Stimulated activated CD8-positive, alpha-beta memory T cell treated with anti-CD3 and anti-CD28 coated beads, Interleukin-2, amount 100 ng/mL, for 1 hour (primary cell): Measurements from ENCODE around the gene SMC3.
A peak's percentile ranks its signal among the peaks of the same experiment; 100 is the strongest.
"Not testable (repeated sequence)": the region's sequence is repeated elsewhere in the genome, so short reads cannot be mapped to it uniquely, and the experiment has no call there.

Experiments used
- DNase-seq, 2 donors: peaks; one replicate each; pipeline ENCODE4 v3.0.0-alpha.2; 2020; ENCODE audit warnings: low read depth in 2 of 2

SMC3 gene

GRCh38 chr10:110567201-110568054, at the start of gene SMC3:
TSS of gene SMC3 (plus strand) at chr10:110567695. CDS start at chr10:110567817, 122 bp downstream.
- DNase-seq, result peak; percentile 75 to 80

DNA sequence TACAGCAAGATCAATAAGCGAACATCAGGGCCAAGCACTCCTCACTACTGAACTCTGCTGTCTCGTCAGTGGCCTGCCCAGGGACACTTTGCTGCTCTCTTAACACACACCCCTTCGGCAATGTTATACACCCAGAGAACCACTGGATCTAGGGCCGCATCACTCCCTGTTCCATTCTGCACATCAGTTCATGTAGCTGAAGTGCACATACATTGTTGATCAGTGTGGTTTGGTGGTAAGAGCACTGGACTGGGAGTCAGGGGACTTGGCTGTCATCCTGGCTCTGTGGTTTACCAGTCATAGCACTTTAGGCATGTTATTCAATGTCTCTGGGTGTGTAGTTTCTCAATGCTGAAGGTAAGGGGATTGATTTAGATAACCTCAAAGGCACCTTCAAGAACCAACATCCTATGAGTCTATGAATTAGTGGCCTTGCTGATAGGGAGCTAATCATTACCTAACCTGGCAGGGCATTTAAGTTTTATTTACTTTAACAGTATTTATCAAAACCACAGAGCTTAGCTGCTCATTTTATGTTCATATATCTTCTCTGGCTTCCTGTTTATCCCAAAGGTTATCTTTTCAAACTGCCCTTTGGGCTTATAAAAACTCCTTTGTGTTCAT, 45.0 kb upstream of the SMC3 start:
- DNase-seq, result no peak

DNA sequence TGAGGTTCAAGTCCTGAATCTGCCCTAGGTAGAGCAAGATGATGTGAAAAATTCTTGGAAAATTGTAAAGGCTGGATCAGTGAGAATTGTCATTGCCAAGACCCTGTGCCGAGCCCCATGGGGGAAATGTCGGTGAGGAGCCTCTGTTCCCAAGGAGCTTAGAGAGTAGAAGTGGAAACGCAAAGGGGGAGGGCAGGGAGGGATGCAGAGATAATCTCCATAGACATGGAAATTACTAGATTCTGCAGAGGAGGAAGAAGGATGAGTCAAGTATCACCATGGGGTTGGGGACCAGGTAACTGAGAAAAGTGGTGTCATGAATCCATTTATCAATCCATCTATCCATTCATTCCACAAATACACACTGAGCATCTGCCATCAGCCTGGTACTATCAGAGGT, 43.8 kb upstream of the SMC3 start:
- no peak for DNase-seq

DNA sequence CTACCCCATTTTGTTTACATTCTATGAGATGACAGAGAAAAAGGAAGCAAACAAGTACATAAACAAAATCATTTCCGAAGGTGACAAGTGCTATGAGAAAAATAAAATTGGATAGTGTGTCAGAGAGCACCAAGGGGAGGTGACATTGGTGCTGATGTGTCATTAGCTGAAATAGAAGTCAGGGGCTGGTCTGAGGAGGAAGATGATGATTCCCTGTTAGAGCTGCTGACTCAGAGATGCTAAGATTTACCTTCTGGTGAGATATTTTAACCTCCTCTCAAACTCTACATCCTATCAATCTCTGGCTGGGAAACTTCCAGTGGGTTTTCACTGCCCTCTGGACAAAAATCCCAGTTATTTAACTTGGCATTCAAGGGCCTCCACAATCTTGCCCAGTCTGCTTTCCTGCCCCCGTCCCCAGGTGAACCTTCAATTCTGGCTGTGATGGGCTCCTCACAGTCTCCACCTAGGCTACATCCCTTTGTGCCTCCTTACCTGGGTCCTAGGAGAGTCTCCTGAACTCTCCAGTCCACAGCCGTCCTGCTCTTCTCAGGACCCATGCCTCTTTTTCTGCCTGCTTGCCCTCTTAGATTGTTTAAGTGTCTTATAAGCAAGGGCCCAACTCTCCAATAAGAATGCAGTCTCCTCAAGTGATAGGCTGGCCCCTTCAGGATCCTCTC, 43.2 kb upstream of the SMC3 start:
- no peak for DNase-seq

DNA sequence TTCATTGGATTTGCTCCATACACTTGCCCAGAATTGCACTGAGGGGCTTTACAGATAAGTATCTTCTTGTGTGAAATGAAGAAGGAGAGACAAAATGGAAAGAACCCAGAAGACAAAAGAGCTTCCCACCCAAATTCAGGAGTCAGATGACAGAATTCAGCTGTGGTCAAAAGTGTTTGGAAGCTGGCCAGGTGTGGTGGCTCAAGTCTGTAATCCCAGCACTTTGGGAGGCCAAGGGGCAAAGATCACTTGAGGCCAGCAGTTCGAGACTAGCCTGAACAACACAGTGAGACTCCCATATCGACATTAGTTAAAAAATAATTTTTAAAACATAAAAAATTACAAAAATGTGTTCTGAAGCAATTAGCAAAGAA, 42.6 kb upstream of the SMC3 start:
- no peak for DNase-seq

DNA sequence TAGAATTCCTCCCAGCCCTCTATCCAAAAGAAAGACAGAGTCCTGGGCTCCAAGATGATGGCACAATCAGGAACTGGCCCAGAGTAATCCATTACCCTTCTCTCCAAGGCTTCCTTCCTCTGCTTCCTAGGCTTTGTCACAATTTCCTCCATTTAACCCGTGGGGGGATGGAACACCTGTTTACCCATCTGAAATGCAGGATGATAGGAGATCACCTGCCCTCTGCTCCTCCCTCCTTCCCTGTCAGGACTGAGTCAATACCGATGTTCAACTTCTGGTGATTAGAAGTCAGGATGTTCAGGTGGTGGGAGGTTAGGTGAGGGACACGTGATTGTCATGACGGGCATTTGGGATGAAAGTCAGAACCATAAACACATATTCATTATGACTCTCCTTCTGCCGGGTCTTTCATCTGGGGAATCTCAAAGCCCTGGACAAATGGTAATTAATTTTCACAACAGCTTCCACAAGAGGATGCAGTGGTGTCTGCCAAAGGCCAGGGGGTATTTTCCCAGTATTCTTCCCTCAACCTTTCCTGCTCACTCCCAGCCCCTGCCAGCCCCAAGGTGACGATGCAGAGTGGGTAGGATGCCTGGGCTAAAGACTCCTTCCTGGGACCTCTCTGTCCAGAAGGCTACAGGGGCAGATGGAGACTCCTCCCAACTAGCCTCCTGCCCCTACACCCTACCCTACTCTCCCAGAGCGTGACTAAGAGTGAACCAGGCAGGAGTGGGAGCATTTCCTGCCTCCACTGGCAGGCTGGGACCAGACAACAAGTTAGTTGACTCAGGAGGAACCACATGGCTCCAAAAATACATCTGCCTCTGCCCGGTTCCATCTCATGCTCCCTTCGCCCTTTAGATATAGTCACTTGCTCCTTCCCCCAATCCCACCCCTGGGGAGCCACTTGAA, 41.9 kb upstream of the SMC3 start:
- no peak for DNase-seq

DNA sequence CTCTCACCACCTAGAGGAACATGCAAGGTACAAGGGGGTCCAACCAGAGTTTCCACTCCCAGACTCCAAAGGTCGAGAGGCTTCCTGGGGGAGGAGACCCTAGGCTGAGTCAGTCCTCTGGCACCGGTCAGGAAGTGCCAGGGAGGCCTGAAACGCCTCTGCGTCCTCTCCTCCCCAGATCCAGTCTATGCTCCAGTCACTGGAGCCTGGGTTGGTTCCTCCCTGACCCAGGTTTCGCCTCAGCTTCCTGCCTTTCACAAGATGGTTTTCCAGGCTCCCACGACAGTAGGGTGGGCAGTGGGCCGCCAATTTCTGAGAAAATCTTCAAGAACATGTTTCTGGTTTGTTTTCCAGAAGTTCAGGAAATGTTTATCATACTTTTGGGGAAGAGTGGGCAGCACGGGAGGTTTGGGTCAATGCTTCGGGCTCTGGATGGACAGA, 39.7 kb upstream of the SMC3 start:
- DNase-seq, result no peak

- DNase-seq, result no peak
Measured at GRCh38 chr10:110528224-110528996, 39.1 kb upstream of the SMC3 start.

- DNase-seq, result not testable (repeated sequence)
Measured at GRCh38 chr10:110528997-110529524, 38.4 kb upstream of the SMC3 start.

GRCh38 chr10:110529596-110530011, 37.9 kb upstream of the SMC3 start:
- DNase-seq, result no peak

DNA sequence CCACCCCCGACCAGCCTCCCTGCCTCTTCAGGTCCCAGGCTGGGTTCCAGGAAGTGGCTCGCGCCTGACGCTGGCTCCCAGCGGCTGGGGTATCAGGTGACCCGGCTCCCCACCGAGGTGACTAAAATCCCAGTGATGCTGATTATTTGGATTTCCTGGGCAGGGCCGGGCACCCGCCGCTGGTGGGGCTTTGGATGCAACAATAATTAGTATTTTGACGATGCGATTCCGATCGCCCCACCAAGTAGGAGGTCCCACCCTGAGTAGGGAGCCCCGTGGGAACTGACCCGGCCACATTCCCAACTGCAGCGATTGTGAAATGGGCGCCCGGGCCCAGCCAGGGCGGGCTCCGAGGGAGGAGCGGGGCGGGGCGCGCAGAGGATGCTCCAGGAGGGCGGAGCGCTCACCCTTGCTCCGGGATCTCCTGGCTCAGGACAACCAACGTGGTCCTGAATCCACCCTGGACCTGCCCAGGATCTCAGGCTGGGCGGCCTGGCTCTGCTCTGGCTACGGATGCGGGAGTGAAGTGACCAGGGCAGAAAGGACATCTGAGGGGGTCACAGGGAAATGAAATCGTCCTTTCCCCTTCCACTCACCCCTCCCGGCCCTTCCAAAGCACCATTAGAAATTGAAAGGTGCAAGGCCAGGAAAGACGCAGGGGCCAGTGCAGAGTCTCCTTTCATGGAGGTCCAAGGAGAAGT, 37.2 kb upstream of the SMC3 start:
- DNase-seq, result no peak

DNA sequence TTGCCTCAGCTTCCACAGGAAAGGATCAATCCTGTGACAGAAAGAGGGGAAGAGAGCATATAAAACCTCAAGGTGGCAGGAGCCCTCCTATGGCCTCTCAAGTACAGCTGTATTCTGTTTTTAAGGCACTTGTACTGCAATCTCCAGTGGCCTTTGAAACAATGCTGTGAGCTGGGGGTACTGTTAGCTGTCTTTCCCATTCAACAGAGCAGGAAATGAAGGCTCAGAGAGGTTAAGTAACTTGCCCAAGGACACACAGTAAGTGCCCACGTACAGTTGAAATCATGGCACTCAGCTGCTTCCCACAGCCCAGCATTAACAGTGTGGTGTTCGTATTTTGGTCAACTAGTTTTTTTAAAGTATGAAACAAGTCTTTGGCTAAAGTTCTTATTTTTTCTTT, 35.8 kb upstream of the SMC3 start:
- DNase-seq, result no peak

DNA sequence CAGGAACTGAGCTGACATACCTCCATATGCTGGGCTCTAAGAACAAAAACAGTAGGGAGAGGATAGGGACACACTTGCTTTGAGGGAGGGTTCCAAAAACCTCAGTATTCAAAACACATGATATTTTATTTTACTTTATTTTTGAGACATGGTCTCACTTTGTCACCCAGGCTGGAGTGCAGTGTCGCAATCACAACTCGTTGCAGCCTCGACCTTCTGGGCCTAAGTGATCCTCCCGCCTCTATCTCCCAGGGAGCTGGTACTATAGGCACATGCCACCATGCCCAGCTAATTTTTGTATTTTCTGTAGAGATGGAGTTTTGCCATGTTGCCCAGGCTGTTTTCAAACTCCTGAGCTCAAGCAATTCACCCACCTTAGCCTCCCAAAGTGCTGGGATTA, 34.9 kb upstream of the SMC3 start:
- DNase-seq, result not testable (repeated sequence)

DNA sequence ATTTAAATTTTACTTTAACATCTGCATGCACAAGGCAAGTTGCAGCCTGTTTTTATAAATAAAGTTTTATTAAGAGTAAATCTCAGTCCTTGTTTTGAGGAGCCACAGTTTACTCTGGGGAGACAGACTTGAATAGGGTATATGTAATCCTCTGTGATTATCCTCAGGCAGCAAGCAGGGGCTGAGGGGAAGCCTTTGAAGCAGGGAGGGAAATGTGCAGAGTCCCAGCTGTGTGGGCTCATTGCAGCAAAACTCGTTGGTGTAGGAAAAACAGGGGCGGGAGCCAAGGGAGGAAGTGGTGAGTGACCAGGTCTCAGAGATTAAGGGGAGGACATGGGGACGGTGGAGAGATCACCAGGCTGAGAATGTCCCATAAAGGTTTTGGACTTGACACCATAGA, 34.3 kb upstream of the SMC3 start:
- no peak for DNase-seq

DNA sequence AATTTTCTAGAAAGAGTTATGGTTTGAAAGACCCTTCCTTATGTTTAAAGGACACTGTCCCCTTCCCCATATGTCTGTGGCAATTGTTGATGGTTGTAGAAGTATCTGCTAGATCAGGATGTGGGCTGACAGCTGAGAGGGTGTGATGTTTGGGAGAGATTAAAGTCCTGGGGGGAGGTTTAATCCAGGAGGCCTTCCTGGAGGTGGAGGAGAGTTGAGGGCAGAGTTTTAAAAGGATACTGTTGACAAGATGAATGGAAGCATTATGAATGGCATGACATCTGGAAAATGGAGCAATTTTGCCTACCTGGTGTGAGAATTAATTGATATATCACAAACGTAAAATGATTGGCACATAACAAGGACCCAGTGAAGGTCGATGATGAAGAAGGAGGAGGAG, 32.9 kb upstream of the SMC3 start:
- DNase-seq, result no peak

GRCh38 chr10:110535958-110536891, 31.3 kb upstream of the SMC3 start:
- DNase-seq, result peak in 1 of 2 donors; percentile 38

- no peak for DNase-seq
Measured at GRCh38 chr10:110539091-110539490, 28.4 kb upstream of the SMC3 start.

DNA sequence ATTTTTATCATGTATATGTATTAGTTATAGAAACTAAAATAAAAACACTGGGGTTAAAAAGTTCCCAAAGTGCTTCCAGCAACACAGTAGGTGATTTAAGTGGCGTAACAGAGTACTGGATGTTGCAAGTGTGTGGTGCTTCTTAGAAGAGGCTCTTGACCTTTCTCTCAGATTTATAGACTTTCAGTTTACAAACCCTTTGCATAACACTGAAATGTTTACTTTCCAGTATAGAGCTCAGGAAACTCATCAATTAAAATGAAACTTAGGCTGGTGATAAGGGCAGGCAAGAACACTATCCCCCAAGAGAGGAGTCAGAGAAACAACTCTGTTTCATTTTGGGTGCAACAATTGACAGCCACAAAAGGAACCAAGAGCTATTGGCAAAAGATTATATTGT, 27.5 kb upstream of the SMC3 start:
- no peak for DNase-seq
